HUES48 (cell line): Measurements from ENCODE around the gene TOX2.

Experiments used
- H3K27ac ChIP-seq: one replicate; pipeline ENCODE4 v1.7.0; 2013; ENCODE audit warnings: low read depth, low read length, inconsistent platforms
- H3K27me3 ChIP-seq: 2 replicates; pipeline ENCODE4 v1.6.1; 2013; ENCODE audit warnings: mild to moderate bottlenecking, low read length; ENCODE audit not compliant: control insufficient read depth, insufficient read depth
- H3K36me3 ChIP-seq: 2 replicates; pipeline ENCODE4 v1.6.1; 2013; ENCODE audit warnings: low read length; ENCODE audit not compliant: control insufficient read depth, insufficient read depth
- H3K4me1 ChIP-seq: 2 replicates; pipeline ENCODE4 v1.6.1; 2013; ENCODE audit warnings: mild to moderate bottlenecking, low read length; ENCODE audit not compliant: control insufficient read depth, insufficient read depth
- H3K4me3 ChIP-seq: 2 replicates; pipeline ENCODE4 v1.5.1; 2013; ENCODE audit warnings: mild to moderate bottlenecking, low read depth, low read length
- H3K9ac ChIP-seq: 2 replicates; pipeline ENCODE4 v1.6.1; 2013; ENCODE audit warnings: mild to moderate bottlenecking, low read depth, low read length, moderate library complexity
- H3K9me3 ChIP-seq: 2 replicates; pipeline ENCODE4 v1.6.1; 2013; ENCODE audit warnings: low read length; ENCODE audit not compliant: control insufficient read depth, insufficient read depth

TOX2 gene

GRCh38 chr20:43941476-43942200, 27.0 kb downstream of the TOX2 start:
- H3K9ac ChIP-seq: no peak overlapping the region

GRCh38 chr20:43942201-43942590, 27.5 kb downstream of the TOX2 start:
- Histone ChIP-seq H3K27ac (no peak overlapping the region), H3K9me3 (no peaks in the 10 kb centered on the region), H3K4me1 (peaks cover 12% of the 10 kb centered on the region; the same call in 1 of the 2 replicates), H3K36me3 (no peaks in the 10 kb centered on the region), H3K4me3 (no peak overlapping the region), H3K27me3 (no peaks in the 10 kb centered on the region), H3K9ac (no peak overlapping the region)

More at GRCh38 chr20:43941476-43942200, 27.0 kb downstream of the TOX2 start:
- Histone ChIP-seq H3K4me1 (peaks cover 12% of the 10 kb centered on the region; the same call in 1 of the 2 replicates), H3K27ac (no peak overlapping the region), H3K27me3 (no peaks in the 10 kb centered on the region), H3K36me3 (no peaks in the 10 kb centered on the region), H3K9me3 (no peaks in the 10 kb centered on the region), H3K4me3 (no peak overlapping the region)

- H3K27me3 ChIP-seq: no peaks in the 10 kb centered on the region
- no peak overlapping the region for H3K4me3 ChIP-seq
- peaks cover 12% of the 10 kb centered on the region; the same call in 1 of the 2 replicates for H3K4me1 ChIP-seq
- no peak overlapping the region for H3K9ac ChIP-seq
- H3K9me3 ChIP-seq: no peaks in the 10 kb centered on the region
- H3K27ac ChIP-seq: peak overlapping the region; percentile 25
- H3K36me3 ChIP-seq: no peaks in the 10 kb centered on the region
These were observed 28.1 kb downstream of the TOX2 start for GRCh38 chr20:43942667-43943285.

GRCh38 chr20:43943725-43944124, 29.1 kb downstream of the TOX2 start:
- Histone ChIP-seq H3K4me3 (no peak overlapping the region), H3K27me3 (no peaks in the 10 kb centered on the region), H3K27ac (no peak overlapping the region), H3K4me1 (peaks cover 12% of the 10 kb centered on the region; the same call in 1 of the 2 replicates), H3K36me3 (no peaks in the 10 kb centered on the region), H3K9me3 (no peaks in the 10 kb centered on the region), H3K9ac (no peak overlapping the region)

GRCh38 chr20:43944653-43945235, 30.1 kb downstream of the TOX2 start:
- Histone ChIP-seq H3K36me3 (no peaks in the 10 kb centered on the region), H3K9ac (no peak overlapping the region), H3K27ac (no peak overlapping the region), H3K27me3 (no peaks in the 10 kb centered on the region), H3K4me3 (no peak overlapping the region), H3K4me1 (peaks cover 12% of the 10 kb centered on the region; the same call in 1 of the 2 replicates), H3K9me3 (no peaks in the 10 kb centered on the region)

GRCh38 chr20:43945391-43946205, 30.9 kb downstream of the TOX2 start:
- H3K27me3 ChIP-seq: no peaks in the 10 kb centered on the region
- no peaks in the 10 kb centered on the region for H3K9me3 ChIP-seq
- H3K9ac ChIP-seq: no peak overlapping the region
- no peak overlapping the region for H3K4me3 ChIP-seq
- no peaks in the 10 kb centered on the region for H3K36me3 ChIP-seq
- peaks cover 9% of the 10 kb centered on the region; the same call in 1 of the 2 replicates for H3K4me1 ChIP-seq
- no peak overlapping the region for H3K27ac ChIP-seq

- no peak overlapping the region for H3K9ac ChIP-seq
- no peak overlapping the region for H3K27ac ChIP-seq
- H3K27me3 ChIP-seq: no peaks in the 10 kb centered on the region
- no peak overlapping the region for H3K4me3 ChIP-seq
- H3K36me3 ChIP-seq: no peaks in the 10 kb centered on the region
- H3K4me1 ChIP-seq: peaks cover 7% of the 10 kb centered on the region; the same call in 1 of the 2 replicates
- H3K9me3 ChIP-seq: no peaks in the 10 kb centered on the region
These were observed 31.5 kb downstream of the TOX2 start for GRCh38 chr20:43946206-43946491.

- H3K27me3 ChIP-seq: no peaks in the 10 kb centered on the region
- no peak overlapping the region for H3K27ac ChIP-seq
- no peak overlapping the region for H3K9ac ChIP-seq
- H3K36me3 ChIP-seq: no peaks in the 10 kb centered on the region
- H3K9me3 ChIP-seq: no peaks in the 10 kb centered on the region
- H3K4me1 ChIP-seq: peaks cover 7% of the 10 kb centered on the region; the same call in 1 of the 2 replicates
- no peak overlapping the region for H3K4me3 ChIP-seq
These were observed 32.1 kb downstream of the TOX2 start for GRCh38 chr20:43946659-43947315.

GRCh38 chr20:43947316-43947710, 32.7 kb downstream of the TOX2 start:
- Histone ChIP-seq H3K4me1 (peaks cover 7% of the 10 kb centered on the region; the same call in 1 of the 2 replicates), H3K4me3 (no peak overlapping the region), H3K9ac (no peak overlapping the region), H3K27ac (no peak overlapping the region), H3K36me3 (no peaks in the 10 kb centered on the region), H3K27me3 (no peaks in the 10 kb centered on the region), H3K9me3 (no peaks in the 10 kb centered on the region)

- Histone ChIP-seq H3K9ac (no peak overlapping the region), H3K4me1 (no peaks in the 10 kb centered on the region; the same call in 1 of the 2 replicates), H3K27ac (no peak overlapping the region), H3K27me3 (no peaks in the 10 kb centered on the region), H3K36me3 (no peaks in the 10 kb centered on the region), H3K9me3 (no peaks in the 10 kb centered on the region), H3K4me3 (no peak overlapping the region)
These were observed 33.8 kb downstream of the TOX2 start for GRCh38 chr20:43948455-43948854.
